DND-41 (cell line): ENCODE measurements around the gene CLK3.

Source experiments
- CTCF ChIP-seq: IDR thresholded peaks from 2 replicates; pipeline ENCODE4 v1.5.1; 2012; ENCODE audit warnings: borderline replicate concordance, low read length, moderate library complexity, mild to moderate bottlenecking; ENCODE audit not compliant: poor library complexity, severe bottlenecking; ENCODE audit errors: extremely low read depth
- EZH2 ChIP-seq: IDR thresholded peaks from 3 replicates; pipeline ENCODE4 v1.6.1; 2012; ENCODE audit warnings: borderline replicate concordance, low read depth, mild to moderate bottlenecking, moderate library complexity, low read length, inconsistent platforms; ENCODE audit not compliant: severe bottlenecking

DNA sequence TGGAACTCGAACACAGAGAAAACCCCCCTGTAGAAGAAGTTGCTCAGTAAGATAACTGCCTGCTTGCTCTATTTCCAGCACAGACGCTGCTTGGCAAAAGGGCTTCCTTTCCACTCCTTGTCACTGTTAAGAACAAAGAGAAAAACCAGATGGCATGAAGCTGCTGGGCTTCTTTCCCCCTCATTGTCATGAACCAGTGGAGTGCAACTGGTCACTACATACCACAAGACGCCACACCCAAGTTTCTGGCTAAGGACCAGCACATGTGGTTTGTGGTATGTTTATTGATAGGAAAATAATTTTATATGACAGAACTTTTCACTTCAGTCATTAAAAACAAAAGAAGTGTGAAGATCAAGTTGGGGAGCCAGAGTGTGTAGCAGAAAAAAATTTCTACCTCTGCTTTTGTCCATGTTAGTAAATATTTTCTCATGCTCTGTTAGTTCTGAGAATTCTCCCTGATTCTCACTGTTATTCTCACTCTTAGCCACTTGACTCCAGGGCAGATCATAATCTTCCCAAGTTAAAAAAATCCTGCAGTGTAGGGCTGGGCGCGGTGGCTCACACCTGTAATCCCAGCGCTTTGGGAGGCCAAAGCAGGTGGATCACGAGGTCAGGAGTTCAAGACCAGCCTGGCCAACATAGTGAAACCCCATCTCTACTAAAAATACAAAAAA, 37.9 kb downstream of the CLK3 start:
- no peak for TF ChIP-seq CTCF
- TF ChIP-seq EZH2: no peak
